Measurements from ENCODE around the gene MAN1A1. TPM values are rescaled to one million over a fixed set of nuclear protein-coding genes. Genes with fewer than 3 reads are reported as not detected.

The MAN1A1 gene
- total and polyA plus RNA-seq, 2 of the 8 experiments (the other 6 are each of a cell fraction or from before 2014, with no cell fraction given) = 1.8 to 5.4 TPM

GRCh38 chr6:119257726-119258125 is 91.8 kb downstream of the MAN1A1 start:
- Histone ChIP-seq H4K8ac (ENCODE audit: extremely low read depth, insufficient read depth, low read length) (no peak overlapping the region), H4K91ac (replicated peaks; ENCODE audit: insufficient read length, low read length) (no peak overlapping the region), H2BK20ac (ENCODE audit: low read length) (no peak overlapping the region), H3K23ac (ENCODE audit: insufficient read length) (no peak overlapping the region), H2AFZ (ENCODE audit: low read length) (no peak overlapping the region), H3K4me1 (replicated peaks in 1 of 4; ENCODE audit: control insufficient read depth in 3 of 4, insufficient read depth in 4 of 4, low read length in 3 of 4) (no peaks in the 10 kb centered on the region), H2AK5ac (ENCODE audit: low read depth, low read length) (no peak overlapping the region), H3K36me3 (ENCODE audit: control insufficient read depth in 2 of 4, insufficient read depth in 4 of 4, low read length in 3 of 4) (no peaks in the 10 kb centered on the region), H4K5ac (ENCODE audit: insufficient read length, low read depth, low read length) (no peak overlapping the region), H4K20me1 (replicated peaks in 1 of 2; ENCODE audit: control insufficient read depth in 1 of 2, insufficient read depth in 2 of 2, low read length in 2 of 2) (no peaks in the 10 kb centered on the region), H2BK120ac (replicated peaks; ENCODE audit: low read depth, low read length) (no peak overlapping the region), H3K4me3 (ENCODE audit: extremely low read depth in 1 of 4, insufficient read depth in 2 of 4, low read depth in 3 of 4, low read length in 4 of 4) (no peak overlapping the region), H3K79me1 (ENCODE audit: low read depth, low read length) (no peaks in the 10 kb centered on the region), H3K18ac (ENCODE audit: extremely low read depth, low read length) (no peak overlapping the region), H3K56ac (replicated peaks; ENCODE audit: insufficient read length, low read depth, low read length) (no peak overlapping the region), H2BK5ac (ENCODE audit: low read depth, low read length) (no peak overlapping the region), H3K27me3 (replicated peaks in 1 of 4; ENCODE audit: control insufficient read depth in 3 of 4, extremely low read depth in 1 of 4, insufficient read depth in 3 of 4, low read length in 3 of 4) (no peaks in the 10 kb centered on the region), H3K4me2 (ENCODE audit: insufficient read depth in 1 of 2, low read depth in 2 of 2, low read length in 2 of 2) (no peak overlapping the region), H2BK12ac (ENCODE audit: low read depth, low read length) (no peak overlapping the region), H3K27ac (ENCODE audit: low read depth, low read length) (no peak overlapping the region), H3K79me2 (ENCODE audit: control insufficient read depth in 1 of 2, insufficient read depth in 2 of 2, low read length in 2 of 2) (no peaks in the 10 kb centered on the region), H3K9ac (replicated peaks in 1 of 4; ENCODE audit: extremely low read depth in 1 of 4, low read depth in 3 of 4, low read length in 3 of 4) (no peak overlapping the region), H2BK15ac (ENCODE audit: low read length) (no peak overlapping the region), H3K14ac (ENCODE audit: insufficient read length) (no peak overlapping the region), H3K4ac (replicated peaks; ENCODE audit: insufficient read length, low read depth, low read length) (no peak overlapping the region), H3K23me2 (ENCODE audit: low read depth, low read length) (no peaks in the 10 kb centered on the region), H3K9me3 (ENCODE audit: insufficient read depth in 2 of 2, low read depth in 1 of 2, low read length in 1 of 2) (no peaks in the 10 kb centered on the region)
- no peak for FAIRE-seq
- 88% methylated on average over 1 of the region's 1 CpG; no CpG with 5 or more reads in 1 of the 2 experiments for WGBS, 2 experiments (ENCODE audit: extremely low coverage in 1 of 2, insufficient coverage in 1 of 2, insufficient read length in 1 of 2, insufficient replicate concordance in 2 of 2, low coverage in 1 of 2, low lambda C conversion rate in 2 of 2, missing lambda C conversion rate in 1 of 2)
- ChIA-PET POLR2A (ENCODE audit: partially characterized antibody) (no interaction called here), CTCF (ENCODE audit: partially characterized antibody) (no interaction called here)
- DNase-seq (ENCODE audit: low read depth in 1 of 2, low spot score in 2 of 2) = no peak
- no peak for TF ChIP-seq ATF3 (IDR thresholded peaks at IDR 0.05; ENCODE audit: insufficient read depth, low read depth, low read length)
- no peak for TF ChIP-seq MAFK (IDR thresholded peaks at IDR 0.05; ENCODE audit: low read depth, low read length)
- TF ChIP-seq CTCF (IDR thresholded peaks at IDR 0.05; ENCODE audit: control extremely low read depth in 1 of 3, insufficient read depth in 1 of 3, low read depth in 1 of 3, low read length in 3 of 3) = no peak
- no peak for TF ChIP-seq TEAD4 (IDR thresholded peaks at IDR 0.05; ENCODE audit: low read depth, low read length)
- TF ChIP-seq ATF2 (IDR thresholded peaks at IDR 0.05; ENCODE audit: low read length) = no peak
- no peak for TF ChIP-seq RBBP5 (IDR thresholded peaks at IDR 0.05; ENCODE audit: borderline replicate concordance, low read depth, low read length)
- no peak for TF ChIP-seq USF2 (IDR thresholded peaks at IDR 0.05; ENCODE audit: low read length)
- no peak for TF ChIP-seq FOSL1 (IDR thresholded peaks at IDR 0.05; ENCODE audit: insufficient read depth, low read depth, low read length)
